ENCODE measurements around the gene RAD54L2. TPM values are rescaled to one million over a fixed set of nuclear protein-coding genes. Genes with fewer than 3 reads are reported as not detected.

RAD54L2 gene
- total and polyA plus RNA-seq, 9 of the 15 experiments (the other 6 are each of a cell fraction or from before 2014, with no cell fraction given) = 1.3 to 12.2 (median 5.4) TPM

DNA sequence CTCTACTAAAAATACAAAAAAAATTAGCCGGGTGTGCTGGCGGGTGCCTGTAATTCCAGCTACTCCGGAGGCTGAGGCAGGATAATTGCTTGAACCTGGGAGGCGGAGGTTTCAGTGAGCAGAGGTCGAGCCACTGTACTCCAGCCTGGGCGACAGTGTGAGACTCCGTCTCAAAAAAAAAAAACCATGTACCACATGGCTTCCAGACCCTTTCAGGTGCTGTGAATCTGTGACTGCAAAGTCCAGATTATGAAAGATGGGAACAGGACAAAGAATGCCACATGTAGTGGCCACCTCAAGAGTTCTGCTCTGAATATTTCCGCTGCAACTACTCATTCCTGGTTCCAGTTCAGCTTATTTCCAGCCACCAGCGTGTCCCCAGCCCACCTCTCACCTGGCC lies 30.3 kb upstream of the RAD54L2 start:
- POLR2A ChIA-PET = no interaction called here
- no peak overlapping the region for H3K9ac ChIP-seq (ENCODE audit: insufficient read depth in 1 of 2, low read depth in 2 of 2, low read length in 2 of 2)
- no peaks in the 10 kb centered on the region for H3K79me2 ChIP-seq (ENCODE audit: control insufficient read depth, insufficient read depth, low read length)
- H3K9me1 ChIP-seq (ENCODE audit: control insufficient read depth, insufficient read depth, low read length) = no peaks in the 10 kb centered on the region
- H3K4me1 ChIP-seq (replicated peaks in 1 of 2; ENCODE audit: control insufficient read depth in 2 of 2, insufficient read depth in 2 of 2, low read length in 2 of 2) = no peaks in the 10 kb centered on the region
- intact Hi-C loops (cut with micrococcal nuclease) = no loop called here
- no peaks in the 10 kb centered on the region; a peak in 1 of 5 replicates for H3K27me3 ChIP-seq (ENCODE audit: control insufficient read depth in 2 of 2, insufficient read depth in 2 of 2, low read length in 2 of 2)
- H4K20me1 ChIP-seq (replicated peaks; ENCODE audit: control insufficient read depth, insufficient read depth, low read length) = no peaks in the 10 kb centered on the region
- no TSS peak for BruUV-seq (replicated peaks)
- DNase-seq (ENCODE audit: extremely low read depth in 1 of 4, low spot score in 3 of 4) (no peak), ATAC-seq (no peak), FAIRE-seq (no peak)
- in situ Hi-C loops (cut with MboI) = no loop called here
- CTCF ChIA-PET (ENCODE audit: low intra/inter-chr PET ratio) = no interaction called here
- no peaks in the 10 kb centered on the region for H3K9me3 ChIP-seq (replicated peaks; ENCODE audit: control insufficient read depth, insufficient read depth, low read depth, low read length)
- no peak overlapping the region for H3K4me2 ChIP-seq (ENCODE audit: insufficient read depth, low read length)
- no peak overlapping the region for H2AFZ ChIP-seq (ENCODE audit: low read depth, low read length)
- H3K36me3 ChIP-seq (ENCODE audit: control insufficient read depth, insufficient read depth, low read length) = no peaks in the 10 kb centered on the region
- 28% methylated on average over 9 of the region's 9 CpGs for WGBS (ENCODE audit: insufficient coverage, low coverage, missing lambda C conversion rate)
- H3K4me3 ChIP-seq = no peak overlapping the region
- H3K27ac ChIP-seq (ENCODE audit: extremely low read depth, low read depth, low read length) = no peak overlapping the region
- TF ChIP-seq ZNF589 (CRISPR knock-in tag; IDR thresholded peaks at IDR 0.05; ENCODE audit: low read depth) = no peak
- TF ChIP-seq, protein P1, sequence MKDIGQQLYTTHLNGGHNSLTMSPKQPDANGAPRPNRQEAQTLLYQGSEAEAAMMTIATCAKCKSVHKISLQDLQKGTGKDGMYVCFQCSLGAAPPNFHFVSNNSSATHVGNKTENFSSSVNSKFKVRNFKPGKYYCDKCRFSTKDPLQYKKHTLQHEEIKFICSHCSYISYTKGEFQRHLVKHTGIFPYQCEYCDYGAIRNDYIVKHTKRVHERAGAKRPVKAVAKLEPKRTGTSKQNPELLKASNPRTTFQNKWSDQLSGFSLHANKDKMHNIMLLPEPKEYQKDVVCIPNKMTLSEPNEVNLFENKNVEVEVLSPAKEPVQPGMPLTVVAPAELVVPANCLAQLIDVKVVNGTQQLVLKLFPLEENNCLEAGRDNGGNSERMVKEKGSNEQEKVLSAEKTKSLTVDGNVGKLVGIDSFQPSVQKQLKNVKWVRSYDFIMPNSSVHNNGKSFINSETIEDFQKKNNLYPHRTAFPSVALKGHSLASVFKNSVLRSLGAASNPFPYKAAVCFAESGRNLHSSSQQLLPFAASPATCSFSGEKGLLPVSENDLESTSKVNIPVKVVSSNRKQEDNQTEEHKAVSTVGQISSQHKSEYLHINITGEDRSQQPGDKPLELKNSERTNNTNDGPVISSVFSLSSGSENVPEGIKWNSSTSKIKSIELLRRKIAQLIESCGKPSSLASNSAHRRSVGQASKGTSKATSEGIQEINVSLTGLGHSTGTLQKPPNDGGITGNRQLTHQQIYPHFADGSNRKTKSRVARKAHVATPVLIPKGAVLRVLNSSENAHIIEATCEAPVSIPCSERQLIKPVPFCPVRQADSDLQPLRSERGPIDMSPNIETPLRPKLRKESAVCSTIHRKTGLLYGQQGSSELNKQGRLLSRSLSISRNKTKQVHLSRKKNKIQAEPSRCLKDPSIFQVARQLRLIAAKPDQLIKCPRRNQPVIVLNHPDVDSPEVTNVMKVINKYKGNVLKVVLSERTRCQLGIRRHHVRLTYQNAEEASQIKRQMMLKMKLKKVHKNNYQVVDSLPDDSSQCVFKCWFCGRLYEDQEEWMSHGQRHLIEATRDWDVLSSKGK (CRISPR knock-in tag; IDR thresholded peaks at IDR 0.05) = no peak
- TF ChIP-seq, protein P2, sequence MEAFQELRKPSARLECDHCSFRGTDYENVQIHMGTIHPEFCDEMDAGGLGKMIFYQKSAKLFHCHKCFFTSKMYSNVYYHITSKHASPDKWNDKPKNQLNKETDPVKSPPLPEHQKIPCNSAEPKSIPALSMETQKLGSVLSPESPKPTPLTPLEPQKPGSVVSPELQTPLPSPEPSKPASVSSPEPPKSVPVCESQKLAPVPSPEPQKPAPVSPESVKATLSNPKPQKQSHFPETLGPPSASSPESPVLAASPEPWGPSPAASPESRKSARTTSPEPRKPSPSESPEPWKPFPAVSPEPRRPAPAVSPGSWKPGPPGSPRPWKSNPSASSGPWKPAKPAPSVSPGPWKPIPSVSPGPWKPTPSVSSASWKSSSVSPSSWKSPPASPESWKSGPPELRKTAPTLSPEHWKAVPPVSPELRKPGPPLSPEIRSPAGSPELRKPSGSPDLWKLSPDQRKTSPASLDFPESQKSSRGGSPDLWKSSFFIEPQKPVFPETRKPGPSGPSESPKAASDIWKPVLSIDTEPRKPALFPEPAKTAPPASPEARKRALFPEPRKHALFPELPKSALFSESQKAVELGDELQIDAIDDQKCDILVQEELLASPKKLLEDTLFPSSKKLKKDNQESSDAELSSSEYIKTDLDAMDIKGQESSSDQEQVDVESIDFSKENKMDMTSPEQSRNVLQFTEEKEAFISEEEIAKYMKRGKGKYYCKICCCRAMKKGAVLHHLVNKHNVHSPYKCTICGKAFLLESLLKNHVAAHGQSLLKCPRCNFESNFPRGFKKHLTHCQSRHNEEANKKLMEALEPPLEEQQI (IDR thresholded peaks at IDR 0.05) = no peak
- TF ChIP-seq RAD21 (CRISPR knock-in tag; conservative IDR thresholded peaks at IDR 0.05 in 1 of 2, IDR thresholded peaks at IDR 0.05 in 1 of 2) = no peak
- TF ChIP-seq TSC22D4 (tag; IDR thresholded peaks at IDR 0.05) = no peak
- no peak for TF ChIP-seq ZFP1 (CRISPR knock-in tag; IDR thresholded peaks at IDR 0.05)
- TF ChIP-seq SIX5 (IDR thresholded peaks at IDR 0.05; ENCODE audit: borderline replicate concordance in 1 of 2, insufficient read depth in 1 of 2, low read depth in 1 of 2, low read length in 2 of 2) = no peak
- TF ChIP-seq BRD4 (IDR thresholded peaks at IDR 0.05) = no peak
- TF ChIP-seq, protein P3, sequence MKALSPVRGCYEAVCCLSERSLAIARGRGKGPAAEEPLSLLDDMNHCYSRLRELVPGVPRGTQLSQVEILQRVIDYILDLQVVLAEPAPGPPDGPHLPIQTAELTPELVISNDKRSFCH (CRISPR knock-in tag; IDR thresholded peaks at IDR 0.05) = no peak
- TF ChIP-seq, protein P3 (tag; IDR thresholded peaks at IDR 0.05) = no peak
- TF ChIP-seq ZFP36 (IDR thresholded peaks at IDR 0.05; ENCODE audit: low read depth, low read length, partially characterized antibody) = no peak
- no peak for TF ChIP-seq DIDO1 (tag; IDR thresholded peaks at IDR 0.05; ENCODE audit: low read depth)

Measured in K562 (cell line).